ENCODE measurements around the gene KCNG4. TPM values are rescaled to one million over a fixed set of nuclear protein-coding genes. Genes with fewer than 3 reads are reported as not detected.

The KCNG4 gene
- total RNA-seq, 2 experiments from 2014 or later, result not detected

Other genes with a start within 250 kb of the KCNG4 start
- gene SLC38A8, start 197.2 kb downstream of the KCNG4 start, total RNA-seq, result not detected
- 10 to 100 TPM; 57.3 to 61.9 TPM for gene MBTPS1, start 123.1 kb downstream of the KCNG4 start, total RNA-seq
- gene HSDL1, start 94.8 kb downstream of the KCNG4 start, total RNA-seq, result 10 to 100 TPM in 1 of 2 experiments, 1 to 10 TPM in 1; 8.8 to 10.6 TPM
- gene DNAAF1, start 94.7 kb downstream of the KCNG4 start, total RNA-seq, result under 1 TPM in 1 of 2 experiments, not detected in 1; 0.25 TPM
- gene TAF1C, start 53.0 kb downstream of the KCNG4 start, total RNA-seq, result 10 to 100 TPM; 52.1 to 60.8 TPM
- gene ADAD2, start 48.9 kb downstream of the KCNG4 start, total RNA-seq, result not detected
- not detected for gene WFDC1, start 54.9 kb upstream of the KCNG4 start, total RNA-seq
- gene ATP2C2, start 128.5 kb upstream of the KCNG4 start, total RNA-seq, result not detected